ENCODE measurements around the gene ARHGAP12.

ARHGAP12 gene

DNA sequence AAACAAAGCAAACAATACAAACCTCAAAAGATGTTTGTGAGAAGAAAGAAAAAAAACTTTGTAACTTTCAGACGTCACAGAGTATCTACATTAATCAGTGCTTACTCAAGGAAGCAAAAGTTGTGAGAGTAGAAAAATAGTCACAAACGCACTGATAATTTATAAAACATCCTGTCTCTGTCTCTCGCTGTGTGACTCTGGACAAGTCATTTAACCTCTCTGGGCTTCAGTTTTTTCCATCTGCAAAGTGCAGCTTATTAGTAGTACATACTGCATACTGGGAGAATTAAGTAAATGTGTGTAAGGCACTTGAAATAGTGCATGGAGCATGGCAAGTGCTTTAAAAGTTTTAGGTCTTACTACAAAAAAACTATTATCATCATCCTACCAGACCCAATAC lies 3.8 kb downstream of the ARHGAP12 start:
- no peak overlapping the region for H3K4me3 Mint-ChIP-seq
- H3K36me3 Mint-ChIP-seq (ENCODE audit: low read depth) = peaks cover 12% of the 10 kb centered on the region
- peaks cover 53% of the 10 kb centered on the region for H3K4me1 Mint-ChIP-seq (ENCODE audit: low read depth)
- H3K9me3 Mint-ChIP-seq = no peaks in the 10 kb centered on the region
- peaks cover 17% of the 10 kb centered on the region for H3K27me3 Mint-ChIP-seq (ENCODE audit: low read depth)
- DNase-seq (ENCODE audit: low spot score) = no peak
- no peak overlapping the region for H3K27ac Mint-ChIP-seq

DNA sequence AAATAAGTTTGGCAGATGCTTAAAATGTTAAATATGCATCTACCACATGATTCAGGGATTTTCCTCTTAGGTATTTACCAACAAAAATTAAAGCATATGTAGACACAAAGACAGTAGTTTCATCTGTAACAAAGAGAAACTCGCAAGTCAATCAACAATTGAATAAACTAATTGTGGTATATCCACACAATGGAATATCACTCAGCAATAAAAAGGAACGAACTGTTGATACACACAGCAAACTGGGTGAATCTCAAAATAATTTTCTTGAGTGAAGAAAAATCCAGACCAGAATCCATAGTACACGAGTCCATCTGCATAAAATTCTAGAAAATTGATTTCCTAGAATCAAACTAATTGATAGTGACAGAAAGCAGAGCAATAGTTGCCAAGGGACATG lies 5.2 kb downstream of the ARHGAP12 start:
- H3K9me3 Mint-ChIP-seq = no peaks in the 10 kb centered on the region
- no peak overlapping the region for H3K27ac Mint-ChIP-seq
- peaks cover 12% of the 10 kb centered on the region for H3K36me3 Mint-ChIP-seq (ENCODE audit: low read depth)

DNA sequence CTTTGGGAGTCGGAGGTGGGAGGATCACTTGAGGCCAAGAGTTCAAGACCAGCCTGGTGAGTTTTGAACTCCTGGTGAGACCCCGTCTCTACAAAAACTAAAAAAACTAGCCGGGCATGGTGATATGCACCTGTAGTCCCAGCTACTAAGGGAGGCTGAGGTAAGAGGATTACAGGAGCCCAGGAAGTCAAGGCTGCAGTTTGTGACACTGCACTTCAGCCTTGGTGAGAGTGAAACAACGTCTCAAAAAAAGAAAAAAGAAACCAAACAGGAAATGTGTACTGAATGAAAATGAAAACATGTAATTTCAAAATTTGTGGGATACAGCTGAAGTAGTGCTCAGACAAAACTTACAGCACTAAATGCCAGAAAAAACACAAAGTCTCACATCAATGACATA lies 7.6 kb downstream of the ARHGAP12 start:
- peaks cover 7% of the 10 kb centered on the region for H3K27me3 Mint-ChIP-seq (ENCODE audit: low read depth)
- H3K4me1 Mint-ChIP-seq (ENCODE audit: low read depth) = peaks cover 37% of the 10 kb centered on the region
- peak overlapping the region; percentile 66 for H3K4me3 Mint-ChIP-seq
- H3K36me3 Mint-ChIP-seq (ENCODE audit: low read depth) = peaks cover 12% of the 10 kb centered on the region
- no peaks in the 10 kb centered on the region for H3K9me3 Mint-ChIP-seq
- peak overlapping the region; percentile 83 for H3K27ac Mint-ChIP-seq
- peak; percentile 9 for DNase-seq (ENCODE audit: low spot score)

More for the DNA sequence above, 5.2 kb downstream of the ARHGAP12 start:
- peaks cover 52% of the 10 kb centered on the region for H3K4me1 Mint-ChIP-seq (ENCODE audit: low read depth)
- H3K4me3 Mint-ChIP-seq = no peak overlapping the region
- no peak for DNase-seq (ENCODE audit: low spot score)
- H3K27me3 Mint-ChIP-seq (ENCODE audit: low read depth) = peaks cover 17% of the 10 kb centered on the region

DNA sequence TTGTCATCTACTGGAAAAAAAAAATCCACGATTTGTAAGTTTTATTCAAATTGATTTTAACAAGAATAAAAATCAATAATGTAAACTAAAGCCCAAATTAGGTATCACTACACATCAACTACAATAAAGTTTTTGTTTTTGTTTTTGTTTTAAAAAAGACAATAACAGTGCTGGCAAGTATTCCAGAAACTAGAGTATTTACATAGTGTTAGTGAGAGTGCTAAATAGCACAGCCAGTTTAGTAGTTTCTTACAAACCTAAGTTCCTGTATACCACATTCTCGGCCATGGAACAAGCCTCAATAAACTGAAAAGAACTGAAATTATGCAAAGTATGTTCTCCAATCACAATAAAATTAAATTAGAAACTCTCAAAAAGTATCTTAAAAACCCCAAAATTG lies 8.1 kb downstream of the ARHGAP12 start:
- no peak for DNase-seq (ENCODE audit: low spot score)
- Mint-ChIP-seq H3K27me3 (ENCODE audit: low read depth) (peaks cover 7% of the 10 kb centered on the region), H3K27ac (no peak overlapping the region), H3K4me3 (no peak overlapping the region), H3K9me3 (no peaks in the 10 kb centered on the region), H3K36me3 (ENCODE audit: low read depth) (peaks cover 12% of the 10 kb centered on the region), H3K4me1 (ENCODE audit: low read depth) (peaks cover 35% of the 10 kb centered on the region)

DNA sequence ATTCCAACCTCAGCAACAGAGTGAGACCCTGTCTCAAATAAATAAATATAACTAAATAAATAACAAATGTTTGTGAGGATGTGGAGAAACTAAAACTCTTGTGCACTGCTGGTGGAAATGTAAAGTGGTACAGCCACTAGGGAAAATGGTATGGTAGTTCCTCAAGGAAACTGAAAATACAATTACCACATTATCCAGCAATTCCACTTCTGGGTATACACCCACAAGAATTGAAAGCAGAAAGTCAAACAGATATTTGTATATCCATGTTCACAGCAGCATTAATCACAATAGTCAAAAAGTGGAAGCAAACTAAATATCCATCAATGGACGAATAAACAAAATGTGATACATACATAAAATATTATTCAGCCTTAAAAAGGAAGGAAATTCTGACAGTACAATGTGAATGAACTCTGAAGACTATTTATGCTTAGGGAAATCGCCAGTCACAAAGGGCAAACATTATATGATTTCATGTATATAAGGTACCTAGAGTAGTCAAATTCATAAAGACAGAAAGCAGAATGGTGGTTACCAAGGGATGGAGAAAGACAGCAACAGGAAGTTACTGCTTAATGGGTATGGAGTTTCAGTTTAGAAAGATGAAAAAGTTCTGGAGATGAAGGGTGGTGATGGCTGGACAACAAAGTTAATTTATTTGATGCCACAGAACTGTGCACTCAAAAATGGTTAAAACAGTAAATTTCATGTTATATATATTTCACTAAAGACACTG lies 9.8 kb downstream of the ARHGAP12 start:
- H3K27ac Mint-ChIP-seq = peak overlapping the region; percentile 13
- H3K4me3 Mint-ChIP-seq = peak overlapping the region; percentile 1
- H3K4me1 Mint-ChIP-seq (ENCODE audit: low read depth) = peaks cover 23% of the 10 kb centered on the region
- peaks cover under 1% of the 10 kb centered on the region for H3K27me3 Mint-ChIP-seq (ENCODE audit: low read depth)
- peaks cover 8% of the 10 kb centered on the region for H3K36me3 Mint-ChIP-seq (ENCODE audit: low read depth)
- DNase-seq (ENCODE audit: low spot score) = no peak
- H3K9me3 Mint-ChIP-seq = no peaks in the 10 kb centered on the region

DNA sequence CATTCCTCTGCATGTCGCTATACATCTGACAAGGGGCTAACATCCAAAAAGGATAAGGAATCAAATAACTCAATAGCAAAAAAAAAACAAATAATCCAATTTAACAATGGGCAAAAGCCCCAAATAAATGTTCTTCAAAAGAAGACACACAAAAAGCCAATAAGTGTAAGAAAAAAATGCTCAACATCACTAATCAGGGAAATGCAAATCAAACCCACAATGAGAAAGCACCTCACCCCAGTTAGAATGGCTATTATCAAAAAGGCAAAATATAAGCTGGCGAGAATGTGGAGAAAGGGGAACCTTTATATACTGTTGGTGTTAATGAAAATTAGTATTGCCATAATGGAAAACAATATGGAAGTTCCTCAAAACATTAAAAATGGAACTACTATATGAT lies 14.3 kb downstream of the ARHGAP12 start:
- H3K27me3 Mint-ChIP-seq (ENCODE audit: low read depth) = no peaks in the 10 kb centered on the region
- no peak for DNase-seq (ENCODE audit: low spot score)
- H3K36me3 Mint-ChIP-seq (ENCODE audit: low read depth) = no peaks in the 10 kb centered on the region
- H3K9me3 Mint-ChIP-seq = no peaks in the 10 kb centered on the region
- H3K4me1 Mint-ChIP-seq (ENCODE audit: low read depth) = peaks cover 11% of the 10 kb centered on the region
- no peak overlapping the region for H3K4me3 Mint-ChIP-seq
- H3K27ac Mint-ChIP-seq = no peak overlapping the region

DNA sequence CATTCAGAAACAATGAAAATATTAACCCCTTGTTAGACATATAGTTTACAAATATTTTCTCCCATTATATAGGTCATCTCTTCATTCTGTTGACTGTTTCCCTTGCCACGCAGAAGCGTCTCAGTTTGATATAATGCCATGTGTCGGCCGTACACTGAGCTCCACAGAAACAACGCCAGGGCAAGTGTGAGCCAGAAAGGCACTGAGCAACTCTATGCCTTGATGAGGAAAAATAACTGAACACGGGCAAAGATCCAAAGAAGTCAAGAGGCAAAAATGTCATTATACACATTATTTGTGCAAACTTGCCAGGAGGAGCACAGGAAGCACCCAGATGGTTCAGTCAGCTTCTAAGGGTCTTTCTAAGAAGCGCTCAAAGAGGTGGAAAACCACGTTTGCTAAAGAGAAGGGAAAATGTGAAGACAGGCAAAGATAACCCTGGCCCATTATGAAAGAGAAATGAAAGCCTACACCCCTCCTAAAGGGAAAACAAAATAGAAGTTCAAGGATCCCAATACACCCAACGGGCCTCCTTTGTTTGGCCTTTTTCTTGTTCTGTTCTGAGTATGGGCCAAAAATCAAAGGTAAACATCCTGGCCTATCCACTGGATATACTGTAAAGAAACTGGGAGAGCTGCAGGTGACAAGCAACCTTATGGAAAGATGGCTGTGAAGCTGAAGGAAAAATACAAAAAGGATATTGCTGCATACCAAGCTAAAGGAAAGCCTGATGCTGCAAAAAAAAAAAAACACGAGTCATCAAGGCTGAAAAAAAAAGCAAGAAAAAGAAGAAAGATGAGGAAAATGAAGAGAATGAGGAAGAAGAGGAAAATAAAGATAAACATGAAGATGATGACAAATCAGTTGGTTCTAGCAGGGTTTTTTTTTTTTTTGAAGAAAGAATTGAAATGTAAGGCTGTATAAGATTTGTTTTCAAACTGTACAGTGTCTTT lies 15.5 kb downstream of the ARHGAP12 start:
- H3K27ac Mint-ChIP-seq = no peak overlapping the region
- no peaks in the 10 kb centered on the region for H3K27me3 Mint-ChIP-seq (ENCODE audit: low read depth)

DNA sequence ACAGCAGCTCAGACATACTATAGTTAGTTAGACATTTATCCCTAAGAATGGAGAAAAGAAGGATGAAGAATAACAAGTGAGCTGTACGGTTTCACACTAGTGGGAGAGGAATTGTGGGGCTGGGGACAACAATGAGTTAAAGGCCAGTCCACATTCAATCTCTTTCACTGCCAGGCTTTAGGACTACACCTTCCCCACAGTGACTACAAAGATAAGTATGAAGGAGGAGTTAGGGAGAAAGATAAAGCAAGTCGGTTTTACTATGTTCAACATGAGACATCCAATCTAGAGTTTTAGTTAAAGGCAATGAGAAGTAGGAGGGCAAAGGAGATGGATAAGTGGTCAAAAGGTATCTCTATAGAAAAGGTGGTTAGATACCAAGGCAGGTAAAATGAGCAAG lies 16.3 kb downstream of the ARHGAP12 start:
- peaks cover 4% of the 10 kb centered on the region for H3K4me1 Mint-ChIP-seq (ENCODE audit: low read depth)
- H3K4me3 Mint-ChIP-seq = no peak overlapping the region
- peaks cover 5% of the 10 kb centered on the region for H3K36me3 Mint-ChIP-seq (ENCODE audit: low read depth)
- no peak overlapping the region for H3K27ac Mint-ChIP-seq
- H3K27me3 Mint-ChIP-seq (ENCODE audit: low read depth) = no peaks in the 10 kb centered on the region
- no peak for DNase-seq (ENCODE audit: low spot score)
- no peaks in the 10 kb centered on the region for H3K9me3 Mint-ChIP-seq

More for the DNA sequence above, 15.5 kb downstream of the ARHGAP12 start:
- Mint-ChIP-seq H3K36me3 (ENCODE audit: low read depth) (peaks cover 4% of the 10 kb centered on the region), H3K9me3 (no peaks in the 10 kb centered on the region), H3K4me3 (no peak overlapping the region), H3K4me1 (ENCODE audit: low read depth) (peaks cover 4% of the 10 kb centered on the region)
- DNase-seq (ENCODE audit: low spot score) = no peak

DNA sequence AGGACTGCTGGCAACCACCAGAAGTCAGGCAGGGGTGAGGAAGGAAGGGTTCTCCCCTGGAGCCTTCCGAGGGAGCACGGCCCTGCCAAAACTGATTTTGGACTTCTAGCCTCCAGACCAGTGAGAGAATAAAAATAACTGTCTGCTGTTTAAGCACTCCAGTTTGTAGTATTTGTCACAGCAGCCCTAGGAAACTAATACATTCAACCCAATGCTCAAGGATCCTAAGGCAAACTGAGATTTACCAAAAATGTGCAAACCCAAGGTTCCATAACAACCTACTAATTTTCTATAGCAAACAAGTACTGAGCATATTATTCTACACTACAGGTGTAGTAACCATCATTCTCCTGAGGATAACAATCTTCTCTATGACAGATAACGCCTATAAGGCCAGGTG lies 18.6 kb downstream of the ARHGAP12 start:
- no peaks in the 10 kb centered on the region for H3K9me3 Mint-ChIP-seq
- H3K27ac Mint-ChIP-seq = no peak overlapping the region
- H3K27me3 Mint-ChIP-seq (ENCODE audit: low read depth) = no peaks in the 10 kb centered on the region
- no peak for DNase-seq (ENCODE audit: low spot score)
- H3K4me3 Mint-ChIP-seq = no peak overlapping the region
- peaks cover 4% of the 10 kb centered on the region for H3K4me1 Mint-ChIP-seq (ENCODE audit: low read depth)
- H3K36me3 Mint-ChIP-seq (ENCODE audit: low read depth) = peaks cover 5% of the 10 kb centered on the region

DNA sequence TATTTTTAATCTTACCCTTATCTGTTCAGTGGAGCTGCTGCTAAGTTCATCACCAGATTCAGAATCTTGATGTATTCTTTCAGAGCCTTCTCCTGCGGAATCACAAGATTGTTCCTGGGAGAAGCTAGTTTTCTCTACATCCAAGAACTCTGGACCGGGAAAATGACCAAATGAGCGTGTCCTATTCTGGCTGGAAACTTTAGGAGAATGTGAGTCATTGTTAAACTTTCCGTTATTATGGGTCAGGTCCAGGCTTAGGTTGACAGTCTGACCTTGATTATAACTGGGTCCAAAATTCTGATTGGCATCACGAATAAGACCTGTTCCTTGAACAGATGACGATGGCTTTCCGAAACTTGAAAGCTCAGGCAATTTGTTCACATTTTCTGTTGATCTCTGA lies 20.5 kb downstream of the ARHGAP12 start:
- DNase-seq (ENCODE audit: low spot score) = no peak
- no peaks in the 10 kb centered on the region for H3K27me3 Mint-ChIP-seq (ENCODE audit: low read depth)
- H3K36me3 Mint-ChIP-seq (ENCODE audit: low read depth) = peaks cover 5% of the 10 kb centered on the region
- H3K4me1 Mint-ChIP-seq (ENCODE audit: low read depth) = peaks cover 2% of the 10 kb centered on the region
- H3K4me3 Mint-ChIP-seq = no peak overlapping the region
- no peak overlapping the region for H3K27ac Mint-ChIP-seq
- H3K9me3 Mint-ChIP-seq = no peaks in the 10 kb centered on the region

DNA sequence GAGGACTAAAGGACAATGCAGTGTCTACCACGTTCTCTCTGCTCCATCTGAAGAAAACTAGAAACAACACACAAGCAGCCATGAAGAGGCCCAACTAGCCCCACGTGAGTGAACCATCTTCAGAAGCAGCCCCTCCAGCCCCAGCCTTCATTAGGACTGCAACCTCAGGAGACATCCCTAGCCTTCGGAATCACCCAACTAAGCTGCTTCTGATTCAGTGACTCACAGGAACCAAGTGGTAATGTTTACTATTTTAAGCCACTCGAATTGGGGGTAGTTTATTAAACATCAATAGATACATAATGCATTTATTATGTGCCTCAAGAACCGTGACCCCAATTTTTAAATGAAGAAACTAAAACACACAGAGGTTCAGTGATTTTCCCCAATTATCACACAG lies 22.6 kb downstream of the ARHGAP12 start:
- peaks cover 5% of the 10 kb centered on the region for H3K36me3 Mint-ChIP-seq (ENCODE audit: low read depth)
- H3K9me3 Mint-ChIP-seq = no peaks in the 10 kb centered on the region
- no peak overlapping the region for H3K27ac Mint-ChIP-seq
- H3K4me1 Mint-ChIP-seq (ENCODE audit: low read depth) = peaks cover 2% of the 10 kb centered on the region
- no peaks in the 10 kb centered on the region for H3K27me3 Mint-ChIP-seq (ENCODE audit: low read depth)
- no peak overlapping the region for H3K4me3 Mint-ChIP-seq
- no peak for DNase-seq (ENCODE audit: low spot score)

DNA sequence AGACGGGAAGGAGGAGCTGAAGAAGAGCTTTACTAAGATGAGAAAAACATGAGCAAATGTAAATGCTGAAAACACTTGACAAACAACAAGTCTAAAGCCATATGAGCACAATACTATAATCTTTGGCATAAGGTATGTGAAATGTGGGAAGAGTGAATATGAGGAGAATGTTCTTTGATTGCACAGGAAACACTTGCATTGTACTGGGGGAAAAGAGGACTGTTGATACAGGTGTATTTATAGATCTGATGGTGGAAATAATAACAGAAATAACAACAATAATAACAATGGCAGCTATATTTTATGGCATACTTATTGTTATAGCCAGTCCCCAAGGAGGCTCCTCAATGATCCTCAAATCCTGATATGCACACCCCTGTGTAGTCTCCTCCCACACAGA lies 23.0 kb downstream of the ARHGAP12 start:
- H3K36me3 Mint-ChIP-seq (ENCODE audit: low read depth) = peaks cover 6% of the 10 kb centered on the region

DNA sequence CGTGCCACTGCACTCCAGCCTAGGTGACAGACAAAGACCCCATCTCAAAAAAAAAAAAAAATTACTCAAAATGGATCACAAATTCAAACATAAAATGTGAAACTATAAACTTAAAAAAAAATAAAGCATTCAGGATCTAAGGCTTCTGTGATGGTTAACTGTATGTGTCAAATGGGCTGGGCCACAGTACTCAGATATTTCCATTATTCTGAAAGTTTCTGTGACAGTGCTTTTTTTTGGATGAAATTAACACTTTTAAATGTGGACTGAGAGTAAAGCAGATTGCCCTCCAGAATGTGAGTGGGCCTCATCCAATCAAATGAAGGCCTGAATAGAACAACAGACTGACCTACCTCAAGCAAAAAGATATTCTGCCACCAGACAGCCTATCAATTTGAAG lies 26.0 kb downstream of the ARHGAP12 start:
- Mint-ChIP-seq H3K36me3 (ENCODE audit: low read depth) (peaks cover 3% of the 10 kb centered on the region), H3K9me3 (no peaks in the 10 kb centered on the region), H3K4me3 (no peak overlapping the region), H3K4me1 (ENCODE audit: low read depth) (no peaks in the 10 kb centered on the region), H3K27me3 (ENCODE audit: low read depth) (no peaks in the 10 kb centered on the region), H3K27ac (no peak overlapping the region)
- no peak for DNase-seq (ENCODE audit: low spot score)

More for the DNA sequence above, 23.0 kb downstream of the ARHGAP12 start:
- peaks cover under 1% of the 10 kb centered on the region for H3K4me1 Mint-ChIP-seq (ENCODE audit: low read depth)
- DNase-seq (ENCODE audit: low spot score) = no peak
- no peak overlapping the region for H3K4me3 Mint-ChIP-seq
- H3K9me3 Mint-ChIP-seq = no peaks in the 10 kb centered on the region
- no peaks in the 10 kb centered on the region for H3K27me3 Mint-ChIP-seq (ENCODE audit: low read depth)
- no peak overlapping the region for H3K27ac Mint-ChIP-seq

DNA sequence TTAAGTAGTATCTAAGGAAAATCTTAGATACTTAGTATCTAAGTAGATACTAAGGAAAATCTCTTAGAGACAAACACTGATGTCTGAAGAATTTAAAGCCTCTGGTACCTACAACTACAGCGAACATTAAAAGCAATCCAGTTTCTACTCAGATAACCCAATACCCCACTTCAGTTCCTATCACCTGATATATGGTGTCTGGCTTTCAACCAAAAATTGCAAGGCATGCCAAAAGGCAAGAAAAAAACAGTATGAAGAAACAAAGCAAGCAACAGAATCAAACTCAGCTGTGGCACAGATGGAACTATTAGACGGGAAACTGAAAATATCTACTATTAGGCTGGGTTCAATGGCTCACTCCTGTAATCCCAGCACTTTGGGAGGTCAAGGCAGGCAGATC lies 31.1 kb downstream of the ARHGAP12 start:
- peaks cover 6% of the 10 kb centered on the region for H3K36me3 Mint-ChIP-seq (ENCODE audit: low read depth)
- no peaks in the 10 kb centered on the region for H3K27me3 Mint-ChIP-seq (ENCODE audit: low read depth)
- DNase-seq (ENCODE audit: low spot score) = no peak
- H3K27ac Mint-ChIP-seq = no peak overlapping the region
- H3K4me1 Mint-ChIP-seq (ENCODE audit: low read depth) = no peaks in the 10 kb centered on the region
- H3K4me3 Mint-ChIP-seq = no peak overlapping the region
- no peaks in the 10 kb centered on the region for H3K9me3 Mint-ChIP-seq
